Adrenal gland (tissue), 12 donors: Measurements from ENCODE around the gene TOMM5. TPM values are rescaled to one million over a fixed set of nuclear protein-coding genes. Genes with fewer than 3 reads are reported as not detected.

ENCODE experiments used
- DNase-seq, 7 donors: peaks; one replicate each; pipeline ENCODE4 v3.0.0-alpha.2; 2019 to 2020
- H3K27ac ChIP-seq, 5 donors: fragments of 200-600 bp; sonication (generic) in 4 of 5; 1 replicate in 3 of 5; 2 replicates in 2 of 5; pipeline versions ENCODE4 v1.5.1 to v1.8.0; 2016 to 2020; ENCODE audit warnings: mild to moderate bottlenecking in 1 of 5
- H3K27me3 ChIP-seq: fragments of 200-600 bp; 2 replicates; pipeline ENCODE4 v1.8.0; 2021
- H3K36me3 ChIP-seq, 2 donors: fragments of 200-600 bp; replicated peaks in 1 of 2; 1 replicate in 1 of 2; 2 replicates in 1 of 2; pipeline versions ENCODE4 v1.5.1 to v1.8.0; 2018 to 2022
- H3K4me1 ChIP-seq, 2 donors: fragments of 200-600 bp; replicated peaks in 1 of 2; 1 replicate in 1 of 2; 2 replicates in 1 of 2; pipeline versions ENCODE4 v1.5.1 to v1.8.0; 2018 to 2021
- H3K4me3 ChIP-seq, 4 donors: fragments of 200-600 bp; sonication (generic) in 3 of 4; one replicate each; pipeline ENCODE4 v1.5.1; 2016 to 2018
- H3K9me3 ChIP-seq, 3 donors: fragments of 200-600 bp; sonication (generic) in 1 of 3; replicated peaks in 1 of 3; 1 replicate in 2 of 3; 2 replicates in 1 of 3; pipeline versions ENCODE4 v1.5.1 to v1.8.0; 2016 to 2021
- CTCF ChIP-seq, 6 experiments: fragments of 450-650 bp in 4 of 6; fragments of 200-600 bp in 2 of 6; sonication (generic) in 1 of 6; IDR thresholded peaks; 1 replicate in 5 of 6; 2 replicates in 1 of 6; pipeline versions ENCODE4 v1.5.1 to v1.8.0; 2016 to 2021; ENCODE audit warnings: antibody characterized with exemption in 6 of 6, mild to moderate bottlenecking in 2 of 6, moderate library complexity in 1 of 6
- POLR2A ChIP-seq, 2 donors: fragments of 450-650 bp; IDR thresholded peaks; one replicate each; pipeline ENCODE4 v1.6.1; 2017; ENCODE audit warnings: antibody characterized with exemption in 2 of 2, mild to moderate bottlenecking in 2 of 2, moderate library complexity in 1 of 2
- WGBS, 4 donors: extraction: QIAGEN DNeasy Blood & Tissue Kit in 2 of 4; methylation state at CpG; one replicate each; pipeline versions ENCODE4 v1.1.5 to v1.1.7; 2013 to 2017; 5-methylcytosine and 5-hydroxymethylcytosine counted together
- intact Hi-C, 2 donors: fragments of 100-400 bp; cut with DNase I; formaldehyde crosslinking; loops; one replicate each; pipeline versions ENCODE4 v1.14.1 to v1.15.0; 2022 to 2023
- polyA plus RNA-seq, 3 donors: library from polyadenylated mRNA; stranded (reverse); fragments of 200-250 nt in 2 of 3; fragments of 350-450 nt in 1 of 3; fragmentation: Illumina TruSeq in 1 of 3; extraction: RNeasy Lipid Tissue Mini Kit (QIAGEN cat#74804) in 1 of 3; gene quantifications; one replicate each; pipeline ENCODE4 v1.2.3, GENCODE V29; 2013 to 2014
- total RNA-seq, 9 donors: library from RNA; depleted of rRNA in 4 of 9; stranded (reverse); fragments of >200 nt in 4 of 9; fragments of 120-200 nt in 1 of 9; fragmentation: NEBNext Ultra II Directional in 1 of 9; extraction: Animal tissue kit (Norgen Biotek cat#: 25700) in 1 of 9; gene quantifications; one replicate each; pipeline versions ENCODE4 v1.1.0 to v1.2.4, GENCODE V29; 2013 to 2023
- donor health status: healthy with polysubstance abuse.
- donor health status: Bipolar disorder and iron deficiency.
- donor health status: DM: yes; HTN: yes; CAD: no.
- donor health status: DM: no; HTN: no; CAD: no.
- donor health status: DM: no; HTN: no; CAD: no.
- donor health status: DM: yes; HTN: yes; CAD: no.

Gene TOMM5
- total and polyA plus RNA-seq, 12 donors: 41.0 to 319 (median 84.0) TPM

GRCh38 chr9:37575921-37576721, 16.3 kb downstream of the TOMM5 start, which contains the start of gene FBXO10:
TSS of gene FBXO10 (minus strand) at chr9:37576380. CDS start at chr9:37541768, 34,612 bp downstream.
- H3K4me3 ChIP-seq: peak within 1 kb of the TSS; percentile 44 to 93 (median 74)
- peak; percentile 80 to 88 for TF ChIP-seq POLR2A (IDR thresholded peaks at IDR 0.05)
- no peak for TF ChIP-seq CTCF (IDR thresholded peaks at IDR 0.05)
- peak within 1 kb of the TSS; percentile 9 to 94 (median 90) for H3K27ac ChIP-seq
- intact Hi-C loops: loop anchor here in 1 of 2 donors (10.0 kb wide), 1 partner anchor 91 kb away; the partner anchor contains the start of gene POLR1E
- no peaks in the 10 kb centered on the region for H3K36me3 ChIP-seq
- H3K27me3 ChIP-seq: no peaks in the 10 kb centered on the region
- DNase-seq: peak; percentile 70 to 83 (median 79)
- WGBS, 4 donors: 0 to 3% (median 1%) methylated on average over 12 to 81 of the region's 81 CpGs
- H3K9me3 ChIP-seq: no peaks in the 10 kb centered on the region
- peaks cover 9 to 37% of the 10 kb centered on the region in 2 donors for H3K4me1 ChIP-seq

GRCh38 chr9:37575511-37575914, 16.9 kb downstream of the TOMM5 start:
- H3K36me3 ChIP-seq: no peaks in the 10 kb centered on the region
- H3K4me1 ChIP-seq: peaks cover 9 to 37% of the 10 kb centered on the region in 2 donors
- WGBS, 4 donors: 1 to 6% (median 3%) methylated on average over 5 of the region's 5 CpGs
- no peak for TF ChIP-seq CTCF (IDR thresholded peaks at IDR 0.05)
- no peak for TF ChIP-seq POLR2A (IDR thresholded peaks at IDR 0.05)
- H3K27ac ChIP-seq: peak overlapping the region; percentile 9 to 94 (median 90)
- intact Hi-C loops: loop anchor here in 1 of 2 donors (10.0 kb wide), 1 partner anchor 91 kb away; the partner anchor contains the start of gene POLR1E
- no peaks in the 10 kb centered on the region for H3K9me3 ChIP-seq
- no peaks in the 10 kb centered on the region for H3K27me3 ChIP-seq
- peak overlapping the region; percentile 44 to 93 (median 74) for H3K4me3 ChIP-seq
- no peak for DNase-seq

- H3K9me3 ChIP-seq: no peaks in the 10 kb centered on the region
- no peak for DNase-seq
- no peak for TF ChIP-seq CTCF (IDR thresholded peaks at IDR 0.05)
- no peak for TF ChIP-seq POLR2A (IDR thresholded peaks at IDR 0.05)
- no peaks in the 10 kb centered on the region for H3K36me3 ChIP-seq
- 36 to 46% (median 44%) methylated on average over 5 of the region's 5 CpGs for WGBS, 4 donors
- peaks cover 9 to 37% of the 10 kb centered on the region in 2 donors for H3K4me1 ChIP-seq
- intact Hi-C loops: loop anchor here in 1 of 2 donors (10.0 kb wide), 1 partner anchor 90 kb away; the partner anchor contains the start of gene POLR1E
- peak overlapping the region in 1 of 4 donors; percentile 93 for H3K4me3 ChIP-seq
- no peaks in the 10 kb centered on the region for H3K27me3 ChIP-seq
- H3K27ac ChIP-seq: peak overlapping the region in 4 of 5 donors; percentile 79 to 94 (median 90)
These were observed 17.4 kb downstream of the TOMM5 start for GRCh38 chr9:37575001-37575400.

- Histone ChIP-seq H3K27ac (peak overlapping the region in 2 of 5 donors; percentile 59 to 90), H3K27me3 (no peaks in the 10 kb centered on the region), H3K4me3 (no peak overlapping the region), H3K9me3 (no peaks in the 10 kb centered on the region), H3K4me1 (peaks cover 9 to 37% of the 10 kb centered on the region in 2 donors), H3K36me3 (no peaks in the 10 kb centered on the region)
- no peak for TF ChIP-seq CTCF (IDR thresholded peaks at IDR 0.05)
- TF ChIP-seq POLR2A (IDR thresholded peaks at IDR 0.05): no peak
- intact Hi-C loops: loop anchor here in 1 of 2 donors (10.0 kb wide), 1 partner anchor 89 kb away; the partner anchor contains the start of gene POLR1E
- WGBS, 4 donors: 53 to 66% (median 57%) methylated on average over 5 of the region's 5 CpGs
- no peak for DNase-seq
These were observed 18.1 kb downstream of the TOMM5 start for GRCh38 chr9:37574241-37574721.
